Chondrocyte (in vitro differentiated cells): ENCODE measurements around the gene EPC2. TPM values are rescaled to one million over a fixed set of nuclear protein-coding genes. Genes with fewer than 3 reads are reported as not detected.

Experiments used
- DNase-seq: peaks from one replicate; pipeline ENCODE4 v3.0.0; 2021; ENCODE audit warnings: mixed read lengths, low spot score
- H3K27ac Mint-ChIP-seq: one replicate; pipeline ENCODE4 v1.8.0; 2021; ENCODE audit warnings: mild to moderate bottlenecking, moderate library complexity, mixed read lengths; ENCODE audit not compliant: unreplicated experiment
- H3K27me3 Mint-ChIP-seq: 2 replicates; pipeline ENCODE4 v1.8.0; 2021; ENCODE audit warnings: low read depth, mixed read lengths
- H3K36me3 Mint-ChIP-seq: 2 replicates; pipeline ENCODE4 v1.8.0; 2021; ENCODE audit warnings: low read depth, mixed read lengths
- H3K4me1 Mint-ChIP-seq: 2 replicates; pipeline ENCODE4 v1.8.0; 2021; ENCODE audit warnings: low read depth, mild to moderate bottlenecking, mixed read lengths
- H3K4me3 Mint-ChIP-seq: one replicate; pipeline ENCODE4 v1.8.0; 2021; ENCODE audit warnings: mild to moderate bottlenecking, moderate library complexity, mixed read lengths; ENCODE audit not compliant: unreplicated experiment
- H3K9me3 Mint-ChIP-seq: 2 replicates; pipeline ENCODE4 v1.8.0; 2021; ENCODE audit warnings: low read depth, mixed read lengths
- CTCF ChIP-seq: fragments of 200-600 bp; sonication (generic); IDR thresholded peaks from 2 replicates; pipeline ENCODE4 v1.5.0; 2021; ENCODE audit warnings: antibody characterized with exemption, mild to moderate bottlenecking, moderate library complexity
- total RNA-seq: library from RNA; stranded (reverse); gene quantifications from 3 replicates; pipeline ENCODE4 v1.2.1, GENCODE V29; 2021

The EPC2 gene
- total RNA-seq, 1 donor from 2014 or later: 23.8 TPM

GRCh38 chr2:148622366-148622765, 22.2 kb upstream of the EPC2 start:
- no peaks in the 10 kb centered on the region for H3K9me3 Mint-ChIP-seq
- H3K27ac Mint-ChIP-seq: no peak overlapping the region
- DNase-seq: no peak
- no peak overlapping the region for H3K4me3 Mint-ChIP-seq
- H3K36me3 Mint-ChIP-seq: no peaks in the 10 kb centered on the region
- TF ChIP-seq CTCF: no peak
- no peaks in the 10 kb centered on the region for H3K4me1 Mint-ChIP-seq
- H3K27me3 Mint-ChIP-seq: no peaks in the 10 kb centered on the region

- no peak for DNase-seq
- Mint-ChIP-seq H3K27ac (no peak overlapping the region), H3K9me3 (no peaks in the 10 kb centered on the region), H3K27me3 (no peaks in the 10 kb centered on the region), H3K4me3 (no peak overlapping the region), H3K4me1 (no peaks in the 10 kb centered on the region), H3K36me3 (no peaks in the 10 kb centered on the region)
- no peak for TF ChIP-seq CTCF
Measured at GRCh38 chr2:148623086-148623485, 21.5 kb upstream of the EPC2 start.

GRCh38 chr2:148627224-148627623, 17.3 kb upstream of the EPC2 start:
- Mint-ChIP-seq H3K9me3 (peaks cover 9% of the 10 kb centered on the region), H3K4me3 (no peak overlapping the region), H3K36me3 (no peaks in the 10 kb centered on the region), H3K27ac (no peak overlapping the region), H3K4me1 (no peaks in the 10 kb centered on the region), H3K27me3 (no peaks in the 10 kb centered on the region)
- no peak for TF ChIP-seq CTCF
- no peak for DNase-seq

- H3K9me3 Mint-ChIP-seq: no peaks in the 10 kb centered on the region
- H3K36me3 Mint-ChIP-seq: no peaks in the 10 kb centered on the region
- H3K4me1 Mint-ChIP-seq: no peaks in the 10 kb centered on the region
- no peak for DNase-seq
- H3K27ac Mint-ChIP-seq: no peak overlapping the region
- no peaks in the 10 kb centered on the region for H3K27me3 Mint-ChIP-seq
- H3K4me3 Mint-ChIP-seq: no peak overlapping the region
- no peak for TF ChIP-seq CTCF
Measured at GRCh38 chr2:148634749-148635148, 9.8 kb upstream of the EPC2 start.

- H3K9me3 Mint-ChIP-seq: no peaks in the 10 kb centered on the region
Measured at GRCh38 chr2:148638543-148638942, 6.0 kb upstream of the EPC2 start.

More at GRCh38 chr2:148638543-148638942, 6.0 kb upstream of the EPC2 start:
- no peak overlapping the region for H3K27ac Mint-ChIP-seq
- no peak for TF ChIP-seq CTCF
- H3K36me3 Mint-ChIP-seq: no peaks in the 10 kb centered on the region
- no peaks in the 10 kb centered on the region for H3K27me3 Mint-ChIP-seq
- no peak overlapping the region for H3K4me3 Mint-ChIP-seq
- peaks cover 7% of the 10 kb centered on the region for H3K4me1 Mint-ChIP-seq
- DNase-seq: no peak
